CD4-positive, alpha-beta T cell treated with Interleukin-2 at 100 ng/mL for 4 hours (primary cell): ENCODE data around the gene PERM1.
"Not testable (repeated sequence)": the region's sequence is repeated elsewhere in the genome, so short reads cannot be mapped to it uniquely, and the experiment has no call there.

Experiments
- DNase-seq: peaks from one replicate; pipeline ENCODE4 v3.0.0-alpha.2; 2020; ENCODE audit warnings: low spot score

PERM1 gene

GRCh38 chr1:978069-978834, 3.6 kb downstream of the PERM1 start:
- no peak for DNase-seq

GRCh38 chr1:976791-977190, 5.1 kb downstream of the PERM1 start:
- DNase-seq: not testable (repeated sequence)

DNA sequence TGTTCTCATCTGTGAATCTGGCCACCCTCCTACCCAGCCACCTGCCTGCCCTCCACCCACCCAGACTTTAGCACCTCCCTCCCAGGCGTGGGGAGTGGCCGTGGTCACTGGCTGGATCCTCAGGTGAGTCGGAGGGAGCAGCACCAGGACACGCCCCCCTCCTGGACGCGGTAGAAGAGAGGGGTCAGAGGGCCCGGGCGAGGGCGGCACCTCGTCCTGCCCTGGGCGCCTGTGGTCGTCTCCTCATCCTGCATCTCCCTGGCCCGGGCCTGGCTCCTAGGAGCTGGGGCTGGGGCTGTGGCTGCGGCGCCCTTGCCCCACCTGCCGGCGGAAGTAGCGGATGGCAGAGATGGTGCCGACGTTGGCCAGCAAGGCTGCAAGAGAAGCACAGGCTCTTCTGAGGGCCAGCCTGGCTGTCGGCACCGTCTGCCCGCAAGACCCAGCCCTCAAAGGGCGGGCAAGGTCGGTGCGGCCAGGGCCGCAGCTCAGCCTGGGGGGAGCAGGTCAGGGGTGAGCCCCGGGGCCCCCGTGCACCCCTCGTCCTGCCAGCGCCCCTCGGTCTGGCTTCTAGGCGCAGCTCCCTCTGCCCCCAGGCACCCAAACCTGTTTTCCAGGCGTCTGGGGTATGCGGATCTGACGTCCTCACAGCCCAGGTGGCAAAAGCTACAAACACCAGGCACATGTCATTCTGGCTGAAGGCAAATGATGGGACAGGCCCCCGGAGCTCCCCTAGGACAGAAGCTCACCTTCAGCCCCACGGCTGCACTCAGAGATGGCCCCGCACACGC, 5.8 kb downstream of the PERM1 start:
- peak; percentile 70 for DNase-seq

- no peak for DNase-seq
Observed at GRCh38 chr1:975365-975764, 6.5 kb downstream of the PERM1 start.

DNA sequence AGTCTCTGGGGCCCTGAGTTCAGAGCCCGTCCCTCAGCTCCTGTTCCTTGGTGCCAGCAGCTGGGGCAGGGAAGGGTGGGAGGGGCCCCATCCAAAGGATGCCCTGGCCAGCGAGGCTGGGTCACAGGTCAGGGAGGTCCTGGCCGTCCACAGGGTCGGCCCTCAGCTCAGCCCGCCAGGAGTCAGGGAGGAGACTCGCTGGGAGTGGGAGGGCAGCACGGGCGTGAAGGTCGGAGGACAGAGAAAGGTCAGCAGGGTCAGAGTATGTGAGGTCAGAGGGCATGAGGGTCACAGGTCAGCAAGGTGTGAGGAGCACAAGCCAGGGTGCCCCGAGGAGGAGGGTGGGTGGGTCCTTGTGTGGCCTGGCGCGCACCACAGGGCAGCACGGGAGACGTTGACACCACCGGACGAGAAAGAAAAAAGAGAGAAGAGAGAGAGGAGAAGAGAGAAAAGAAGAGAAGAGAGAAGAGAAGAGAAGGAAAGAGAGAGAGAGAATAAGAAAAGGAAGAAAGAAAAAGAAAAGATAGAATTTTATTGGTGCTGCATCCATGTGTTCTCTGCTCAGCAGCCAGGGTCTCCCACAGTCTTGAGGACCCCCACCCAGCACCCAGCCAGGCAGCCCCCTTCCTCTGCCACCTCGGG, 7.1 kb downstream of the PERM1 start:
- DNase-seq: no peak

DNA sequence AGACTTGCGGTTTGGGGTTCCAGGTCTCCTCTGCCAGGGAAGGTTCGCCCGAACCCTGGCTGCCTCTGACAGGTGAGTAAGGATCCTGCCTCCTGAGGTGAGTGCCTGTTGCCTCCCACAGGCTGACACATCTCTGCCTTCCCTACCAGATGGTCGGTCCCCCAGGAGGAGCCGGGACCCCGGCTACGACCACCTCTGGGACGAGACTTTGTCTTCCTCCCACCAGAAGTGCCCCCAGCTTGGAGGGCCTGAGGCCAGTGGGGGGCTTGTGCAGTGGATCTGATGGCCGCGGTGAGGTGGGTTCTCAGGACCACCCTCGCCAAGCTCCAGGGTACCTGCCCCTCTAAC, 7.6 kb downstream of the PERM1 start:
- DNase-seq: no peak

DNA sequence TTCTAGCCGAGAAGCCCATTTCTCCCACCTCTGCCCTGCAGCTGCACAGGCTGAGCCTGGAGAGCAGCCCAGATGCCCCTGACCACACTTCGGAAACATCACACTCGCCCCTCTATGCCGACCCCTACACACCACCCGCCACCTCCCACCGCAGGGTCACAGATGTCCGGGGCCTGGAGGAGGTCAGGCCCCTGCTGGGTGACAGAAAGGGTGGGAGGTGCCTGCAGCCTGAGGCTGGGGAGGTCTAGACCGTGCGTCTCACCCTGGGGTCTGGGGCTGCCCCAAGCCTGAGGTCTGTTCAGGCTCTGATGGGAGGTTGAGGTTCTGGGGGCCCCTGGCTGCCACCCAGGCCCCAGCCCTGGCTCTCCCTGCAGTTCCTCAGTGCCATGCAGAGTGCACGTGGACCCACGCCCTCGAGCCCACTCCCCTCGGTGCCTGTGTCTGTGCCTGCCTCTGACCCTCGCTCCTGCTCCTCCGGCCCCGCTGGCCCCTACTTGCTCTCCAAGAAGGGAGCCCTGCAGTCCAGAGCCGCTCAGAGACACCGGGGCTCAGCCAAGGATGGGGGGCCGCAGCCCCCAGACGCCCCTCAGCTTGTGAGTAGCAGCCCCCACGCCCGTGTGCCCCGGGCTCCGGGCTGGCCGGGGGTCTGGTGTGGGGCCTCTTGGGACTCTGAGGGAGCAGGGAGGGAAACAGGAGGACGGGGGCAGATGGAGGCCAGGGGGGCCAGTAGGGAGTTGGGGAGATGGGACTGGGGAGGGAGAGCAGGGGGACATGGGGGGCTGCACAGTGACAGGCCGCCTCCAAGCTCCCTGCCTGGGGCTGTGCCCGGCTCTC, 8.2 kb downstream of the PERM1 start:
- DNase-seq: no peak

DNA sequence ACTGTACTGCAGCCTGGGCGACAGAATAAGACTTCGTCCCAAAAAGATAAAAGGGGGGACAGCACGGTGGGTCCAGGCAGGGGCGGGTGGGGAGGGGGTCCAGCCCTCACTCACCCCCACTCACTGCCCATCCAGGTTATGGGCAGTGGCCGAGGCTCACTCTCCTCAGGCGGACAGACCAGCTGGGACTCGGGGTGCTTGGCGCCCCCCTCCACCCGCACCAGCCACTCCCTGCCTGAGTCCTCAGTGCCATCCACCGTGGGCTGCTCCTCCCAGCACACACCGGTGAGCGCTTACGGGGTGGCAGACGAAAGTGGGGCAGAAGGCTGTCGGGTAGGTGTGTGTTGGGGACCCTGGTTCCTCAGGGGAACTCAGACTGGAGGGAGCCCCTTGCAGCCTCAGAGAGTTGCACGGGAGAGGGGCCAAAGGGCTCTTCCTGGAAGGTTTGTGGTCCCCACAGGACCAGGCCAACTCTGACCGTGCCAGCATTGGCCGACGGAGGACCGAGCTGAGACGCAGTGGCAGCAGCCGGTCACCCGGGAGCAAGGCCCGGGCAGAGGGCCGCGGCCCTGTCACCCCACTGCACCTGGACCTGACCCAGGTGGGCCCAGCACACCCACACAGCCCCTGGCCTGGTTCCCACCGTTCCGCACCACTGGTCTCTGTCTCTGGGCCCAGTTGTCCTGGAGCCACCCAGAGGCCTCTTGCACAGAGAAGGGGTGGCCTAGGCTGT, 9.0 kb downstream of the PERM1 start:
- no peak for DNase-seq

DNA sequence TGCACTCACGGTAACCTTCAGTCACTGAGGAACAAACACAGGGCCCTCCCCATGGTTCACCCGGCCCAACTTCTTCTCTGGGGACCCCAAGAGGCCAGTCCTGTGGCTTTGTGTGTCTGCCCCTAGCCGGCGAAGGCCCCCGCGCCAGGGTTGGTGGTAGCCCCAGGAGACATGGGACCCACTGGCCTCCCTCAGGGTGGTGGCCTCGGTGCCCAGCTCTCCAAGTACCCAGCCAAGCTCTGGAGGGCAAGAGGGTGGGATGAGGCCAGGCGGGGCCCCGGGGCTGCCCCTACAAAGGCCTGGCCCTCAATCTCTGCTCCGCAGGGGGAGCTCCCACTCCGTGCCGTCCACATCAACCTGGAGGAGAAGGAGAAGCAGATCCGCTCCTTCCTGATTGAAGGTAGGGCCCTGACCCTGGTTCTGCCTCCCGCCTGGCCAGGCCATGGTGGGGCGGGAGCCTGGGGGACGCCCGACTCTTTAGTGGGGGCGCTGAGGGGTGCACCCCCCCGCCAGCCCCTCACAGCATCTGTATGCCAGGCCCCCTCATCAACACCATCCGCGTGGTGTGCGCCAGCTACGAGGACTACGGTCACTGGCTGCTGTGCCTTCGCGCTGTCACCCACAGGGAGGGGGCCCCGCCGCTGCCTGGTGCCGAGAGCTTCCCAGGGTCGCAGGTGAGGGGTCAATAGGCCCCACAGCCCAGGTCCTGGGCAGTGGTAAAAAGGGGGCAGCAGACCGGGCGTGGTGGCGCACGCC, 10.0 kb downstream of the PERM1 start:
- DNase-seq: no peak

- no peak for DNase-seq
Observed at GRCh38 chr1:970973-971730, 10.7 kb downstream of the PERM1 start.

- no peak for DNase-seq
Observed at GRCh38 chr1:970242-970972, 11.5 kb downstream of the PERM1 start.

DNA sequence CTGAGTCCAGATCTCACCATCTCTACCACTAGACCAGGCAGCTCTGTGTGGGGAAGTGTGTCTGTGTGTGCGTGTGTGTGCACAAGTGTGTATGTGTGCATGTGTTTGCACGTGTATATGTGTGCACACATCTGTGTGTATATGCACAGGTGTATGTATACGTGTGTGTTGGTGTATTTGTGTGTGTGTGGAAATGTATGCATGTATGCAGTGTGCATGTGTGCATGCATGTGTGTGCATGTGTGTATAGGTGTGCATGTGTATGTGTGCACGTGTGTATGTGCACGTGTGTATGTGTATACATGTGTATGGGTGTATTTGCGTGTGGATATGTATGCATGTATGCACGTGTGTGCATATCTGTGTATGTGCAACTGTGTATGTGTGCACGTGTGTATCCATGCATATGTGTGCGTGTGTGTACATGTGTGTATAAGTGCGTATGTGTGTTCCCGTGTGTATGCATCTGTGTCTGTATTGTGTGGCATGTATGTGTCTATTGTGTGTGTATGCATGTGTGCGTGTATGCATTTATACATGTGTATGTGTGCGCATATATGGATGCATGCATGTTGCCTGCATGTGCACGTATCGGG, 12.5 kb downstream of the PERM1 start:
- no peak for DNase-seq

DNA sequence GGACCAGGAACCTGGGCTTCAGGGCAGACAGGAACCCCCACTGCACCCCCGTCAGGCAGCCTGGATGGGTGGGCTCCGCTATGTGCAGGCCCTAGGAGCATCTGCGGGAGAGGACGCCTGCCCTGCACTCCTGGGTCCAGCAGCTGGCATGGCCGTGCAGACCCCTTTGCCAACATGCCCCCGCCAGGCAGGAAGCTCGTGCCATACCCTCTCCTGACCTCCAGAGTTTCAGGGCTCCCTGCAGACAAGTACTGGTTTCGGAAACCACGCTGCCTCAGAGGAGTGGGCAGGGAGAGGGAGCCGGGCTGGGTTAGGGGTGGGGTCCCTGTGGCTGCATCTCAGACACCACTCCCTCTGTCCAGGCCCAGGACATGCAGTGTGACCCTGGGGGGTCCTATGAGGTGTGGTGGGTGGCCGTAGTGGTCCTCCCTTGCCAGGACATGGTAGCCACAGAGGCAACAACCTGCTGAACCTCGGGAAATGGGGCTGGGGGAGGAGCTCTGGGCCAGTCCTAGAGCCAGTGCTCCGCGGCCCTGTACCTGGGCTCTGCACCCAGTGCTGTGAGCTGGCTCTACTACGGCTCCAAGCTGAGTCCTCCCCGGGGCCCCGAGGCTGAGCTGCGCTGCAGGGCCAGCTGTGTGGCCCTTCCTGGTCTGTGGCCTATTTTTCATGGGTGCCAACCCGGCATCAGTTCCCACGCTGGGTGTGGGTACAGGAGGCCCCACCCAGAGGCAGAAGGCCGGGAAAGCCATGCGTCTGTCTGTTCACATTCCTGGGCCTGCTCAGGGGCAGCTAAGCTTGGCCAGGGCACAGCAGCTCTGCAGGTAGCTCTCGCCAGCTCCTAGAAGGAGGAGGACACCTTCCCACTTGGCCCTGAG, 14.2 kb downstream of the PERM1 start:
- DNase-seq: no peak

DNA sequence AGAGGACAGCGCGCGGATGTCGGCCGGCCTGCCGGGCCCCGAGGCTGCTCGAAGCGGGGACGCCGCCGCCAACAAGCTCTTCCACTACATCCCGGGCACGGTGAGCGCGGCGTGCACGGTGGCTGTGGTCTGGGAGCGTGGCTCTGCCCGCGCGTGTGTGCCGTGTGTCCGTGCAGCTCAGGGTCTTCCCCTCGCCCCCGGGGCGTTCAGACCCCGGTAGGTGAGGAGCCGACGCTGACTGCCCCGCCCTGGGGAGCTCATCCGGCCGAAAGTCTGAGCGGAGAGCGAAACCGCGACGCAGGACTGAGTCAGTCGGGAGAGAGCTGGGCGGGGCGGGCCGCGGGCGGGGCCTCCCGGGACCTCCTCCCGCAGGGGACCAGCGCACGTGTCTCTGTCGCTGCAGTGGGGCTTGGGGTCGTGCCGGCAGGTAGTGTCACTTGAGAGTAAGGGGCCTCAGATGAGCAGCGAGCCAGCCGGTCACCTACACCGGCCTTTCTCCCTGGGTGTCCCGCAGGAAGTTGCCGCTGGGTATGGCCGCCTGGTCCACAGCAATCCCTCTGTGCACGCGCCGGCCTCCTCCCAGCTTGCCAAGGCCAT, 15.1 kb downstream of the PERM1 start:
- DNase-seq: peak; percentile 82

GRCh38 chr1:966135-966703, 15.7 kb downstream of the PERM1 start, which contains the start of gene PLEKHN1:
Gene PLEKHN1, plus strand, starts transcription at chr1:966482. Its CDS starts 50 bp downstream, at chr1:966532.
- peak; percentile 27 for DNase-seq

DNA sequence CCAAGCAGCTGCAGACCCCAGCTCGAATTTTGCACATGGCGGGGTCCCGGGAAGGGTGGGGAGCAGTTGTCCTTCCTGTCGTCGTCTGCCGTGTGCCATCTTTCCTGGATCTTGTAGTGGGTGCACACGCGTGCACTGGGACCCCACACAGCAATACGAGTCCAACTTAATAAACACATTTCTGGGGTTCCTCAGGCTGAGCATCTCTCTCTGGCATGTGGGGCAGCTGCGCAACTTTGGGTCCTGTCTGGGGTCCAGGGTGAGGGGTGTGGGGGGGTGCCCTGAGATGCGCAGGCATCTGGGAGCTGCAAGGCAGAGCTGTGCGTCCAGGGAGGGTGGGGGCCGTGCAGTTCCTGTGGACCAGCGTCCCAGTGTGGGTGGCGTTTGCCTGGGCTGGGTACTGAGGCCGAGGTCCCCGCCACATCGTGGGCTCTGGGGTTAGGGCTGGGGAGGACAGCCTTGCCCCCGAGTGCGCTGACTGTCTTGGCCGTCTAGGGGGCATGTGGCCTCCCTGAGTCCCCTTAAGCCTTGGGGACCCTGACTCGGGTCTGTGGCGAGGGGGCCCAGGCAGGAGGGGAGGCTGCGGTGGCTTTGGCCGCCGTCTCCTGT, 16.3 kb downstream of the PERM1 start:
- no peak for DNase-seq
